Measurements from ENCODE around the gene CLNK.

DNA sequence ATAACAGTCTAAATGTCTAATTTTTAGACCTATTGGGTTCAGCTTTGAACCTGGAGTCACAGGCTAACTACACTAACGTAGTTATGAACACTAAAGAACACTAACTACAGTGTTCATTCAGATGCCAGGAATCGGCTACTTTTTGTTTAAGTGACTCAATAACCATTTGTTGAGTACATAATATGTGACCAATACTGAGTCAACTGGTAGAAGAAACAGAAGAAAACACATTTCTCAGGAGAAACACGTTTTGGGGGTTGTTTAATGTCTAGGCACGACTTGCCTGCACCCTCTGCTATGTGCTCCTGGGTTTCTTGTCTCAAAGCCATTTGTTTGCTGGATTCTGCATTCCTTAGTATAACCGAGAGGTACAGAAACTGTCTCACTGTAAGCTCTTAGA is 18.6 kb upstream of the CLNK start:
- TF ChIP-seq SRF (IDR thresholded peaks at IDR 0.05; ENCODE audit: low read depth, low read length) (no peak), RAD21 (IDR thresholded peaks at IDR 0.05 in 1 of 2, conservative IDR thresholded peaks at IDR 0.05 in 1 of 2; ENCODE audit: low read depth in 2 of 2, low read length in 2 of 2) (no peak), POLR2A (IDR thresholded peaks at IDR 0.05; ENCODE audit: control extremely low read depth in 1 of 2, low read depth in 2 of 2, low read length in 2 of 2) (no peak), TCF12 (IDR thresholded peaks at IDR 0.05; ENCODE audit: low read depth, low read length) (no peak), EZH2 (IDR thresholded peaks at IDR 0.05; ENCODE audit: low read depth, low read length, severe bottlenecking) (no peak), SIX5 (IDR thresholded peaks at IDR 0.05; ENCODE audit: low read depth, low read length) (no peak)
- TF ChIP-seq, protein P1, sequence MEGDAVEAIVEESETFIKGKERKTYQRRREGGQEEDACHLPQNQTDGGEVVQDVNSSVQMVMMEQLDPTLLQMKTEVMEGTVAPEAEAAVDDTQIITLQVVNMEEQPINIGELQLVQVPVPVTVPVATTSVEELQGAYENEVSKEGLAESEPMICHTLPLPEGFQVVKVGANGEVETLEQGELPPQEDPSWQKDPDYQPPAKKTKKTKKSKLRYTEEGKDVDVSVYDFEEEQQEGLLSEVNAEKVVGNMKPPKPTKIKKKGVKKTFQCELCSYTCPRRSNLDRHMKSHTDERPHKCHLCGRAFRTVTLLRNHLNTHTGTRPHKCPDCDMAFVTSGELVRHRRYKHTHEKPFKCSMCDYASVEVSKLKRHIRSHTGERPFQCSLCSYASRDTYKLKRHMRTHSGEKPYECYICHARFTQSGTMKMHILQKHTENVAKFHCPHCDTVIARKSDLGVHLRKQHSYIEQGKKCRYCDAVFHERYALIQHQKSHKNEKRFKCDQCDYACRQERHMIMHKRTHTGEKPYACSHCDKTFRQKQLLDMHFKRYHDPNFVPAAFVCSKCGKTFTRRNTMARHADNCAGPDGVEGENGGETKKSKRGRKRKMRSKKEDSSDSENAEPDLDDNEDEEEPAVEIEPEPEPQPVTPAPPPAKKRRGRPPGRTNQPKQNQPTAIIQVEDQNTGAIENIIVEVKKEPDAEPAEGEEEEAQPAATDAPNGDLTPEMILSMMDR (IDR thresholded peaks at IDR 0.05; ENCODE audit: control extremely low read depth in 1 of 3, insufficient read depth in 1 of 3, low read depth in 1 of 3, low read length in 3 of 3): no peak
